ENCODE data around the gene SPIN3.
"Not testable (repeated sequence)": the region's sequence is repeated elsewhere in the genome, so short reads cannot be mapped to it uniquely, and the experiment has no call there.

Gene SPIN3

GRCh38 chrX:56963377-56963776 is 32.0 kb downstream of the SPIN3 start:
- Histone ChIP-seq H3K4me2 (ENCODE audit: low read depth, low read length, poor library complexity, severe bottlenecking) (no peak overlapping the region), H3K79me2 (ENCODE audit: insufficient read depth, low read length) (no peaks in the 10 kb centered on the region), H3F3A (ENCODE audit: insufficient read depth) (no peaks in the 10 kb centered on the region), H3K27ac (ENCODE audit: low read depth, low read length) (no peak overlapping the region), H2AFZ (ENCODE audit: low read depth, low read length, severe bottlenecking) (no peak overlapping the region), H3K9me3 (ENCODE audit: insufficient read depth, low read length) (no peaks in the 10 kb centered on the region), H3K9me2 (replicated peaks; ENCODE audit: insufficient read depth, low read length) (no peaks in the 10 kb centered on the region), H3K27me3 (ENCODE audit: low read length) (no peaks in the 10 kb centered on the region), H3K9ac (ENCODE audit: low read length) (no peak overlapping the region), H3K4me3 (ENCODE audit: insufficient read depth, low read length, poor library complexity, severe bottlenecking) (no peak overlapping the region), H4K20me1 (ENCODE audit: low read depth, low read length) (no peaks in the 10 kb centered on the region), H3K36me3 (ENCODE audit: low read length) (no peaks in the 10 kb centered on the region)
- TF ChIP-seq EZH2phosphoT487 (conservative IDR thresholded peaks at IDR 0.05; ENCODE audit: low read length) (no peak), CTCF (IDR thresholded peaks at IDR 0.05; ENCODE audit: insufficient read depth, low read length, poor library complexity, severe bottlenecking) (no peak)

- no peaks in the 10 kb centered on the region for H3K9me2 ChIP-seq (replicated peaks; ENCODE audit: insufficient read depth, low read length)
- H2AFZ ChIP-seq (ENCODE audit: low read depth, low read length, severe bottlenecking): no peak overlapping the region
- TF ChIP-seq EZH2phosphoT487 (conservative IDR thresholded peaks at IDR 0.05; ENCODE audit: low read length): no peak
- no peak overlapping the region for H3K4me3 ChIP-seq (ENCODE audit: insufficient read depth, low read length, poor library complexity, severe bottlenecking)
- no peaks in the 10 kb centered on the region for H3K9me3 ChIP-seq (ENCODE audit: insufficient read depth, low read length)
- no peak overlapping the region for H3K27ac ChIP-seq (ENCODE audit: low read depth, low read length)
- no peaks in the 10 kb centered on the region for H4K20me1 ChIP-seq (ENCODE audit: low read depth, low read length)
- no peak overlapping the region for H3K9ac ChIP-seq (ENCODE audit: low read length)
- H3K27me3 ChIP-seq (ENCODE audit: low read length): no peaks in the 10 kb centered on the region
- H3F3A ChIP-seq (ENCODE audit: insufficient read depth): no peaks in the 10 kb centered on the region
- H3K36me3 ChIP-seq (ENCODE audit: low read length): no peaks in the 10 kb centered on the region
- H3K4me2 ChIP-seq (ENCODE audit: low read depth, low read length, poor library complexity, severe bottlenecking): no peak overlapping the region
- no peaks in the 10 kb centered on the region for H3K79me2 ChIP-seq (ENCODE audit: insufficient read depth, low read length)
These were observed 47.6 kb downstream of the SPIN3 start for GRCh38 chrX:56947699-56948098.

- not testable (repeated sequence) for H3K9ac ChIP-seq (ENCODE audit: low read length); H3F3A ChIP-seq (ENCODE audit: insufficient read depth); H3K27me3 ChIP-seq (ENCODE audit: low read length); H2AFZ ChIP-seq (ENCODE audit: low read depth, low read length, severe bottlenecking); H4K20me1 ChIP-seq (ENCODE audit: low read depth, low read length); H3K27ac ChIP-seq (ENCODE audit: low read depth, low read length); H3K36me3 ChIP-seq (ENCODE audit: low read length); H3K4me3 ChIP-seq (ENCODE audit: insufficient read depth, low read length, poor library complexity, severe bottlenecking); H3K9me2 ChIP-seq (replicated peaks; ENCODE audit: insufficient read depth, low read length); H3K79me2 ChIP-seq (ENCODE audit: insufficient read depth, low read length); H3K9me3 ChIP-seq (ENCODE audit: insufficient read depth, low read length); H3K4me2 ChIP-seq (ENCODE audit: low read depth, low read length, poor library complexity, severe bottlenecking)
These were observed 49.1 kb downstream of the SPIN3 start for GRCh38 chrX:56946201-56946600.

- not testable (repeated sequence) for H3K27ac ChIP-seq (ENCODE audit: low read depth, low read length); H3K4me2 ChIP-seq (ENCODE audit: low read depth, low read length, poor library complexity, severe bottlenecking); H3K9me3 ChIP-seq (ENCODE audit: insufficient read depth, low read length); H3K79me2 ChIP-seq (ENCODE audit: insufficient read depth, low read length); H3K9me2 ChIP-seq (replicated peaks; ENCODE audit: insufficient read depth, low read length); H3K27me3 ChIP-seq (ENCODE audit: low read length); H3K9ac ChIP-seq (ENCODE audit: low read length); H3K4me3 ChIP-seq (ENCODE audit: insufficient read depth, low read length, poor library complexity, severe bottlenecking); H2AFZ ChIP-seq (ENCODE audit: low read depth, low read length, severe bottlenecking); H3K36me3 ChIP-seq (ENCODE audit: low read length); H4K20me1 ChIP-seq (ENCODE audit: low read depth, low read length); H3F3A ChIP-seq (ENCODE audit: insufficient read depth)
These were observed 50.1 kb downstream of the SPIN3 start for GRCh38 chrX:56945226-56945625.

GRCh38 chrX:56943264-56943663 is 52.1 kb downstream of the SPIN3 start:
- no peak overlapping the region for H3K4me3 ChIP-seq (ENCODE audit: insufficient read depth, low read length, poor library complexity, severe bottlenecking)
- H3K9me2 ChIP-seq (replicated peaks; ENCODE audit: insufficient read depth, low read length): no peaks in the 10 kb centered on the region
- no peak overlapping the region for H3K27ac ChIP-seq (ENCODE audit: low read depth, low read length)
- TF ChIP-seq EZH2phosphoT487 (conservative IDR thresholded peaks at IDR 0.05; ENCODE audit: low read length) (no peak), CTCF (IDR thresholded peaks at IDR 0.05; ENCODE audit: insufficient read depth, low read length, poor library complexity, severe bottlenecking) (no peak)
- H3K79me2 ChIP-seq (ENCODE audit: insufficient read depth, low read length): no peaks in the 10 kb centered on the region
- H4K20me1 ChIP-seq (ENCODE audit: low read depth, low read length): no peaks in the 10 kb centered on the region
- no peak overlapping the region for H2AFZ ChIP-seq (ENCODE audit: low read depth, low read length, severe bottlenecking)
- no peaks in the 10 kb centered on the region for H3F3A ChIP-seq (ENCODE audit: insufficient read depth)
- H3K4me2 ChIP-seq (ENCODE audit: low read depth, low read length, poor library complexity, severe bottlenecking): no peak overlapping the region
- H3K27me3 ChIP-seq (ENCODE audit: low read length): no peaks in the 10 kb centered on the region
- no peaks in the 10 kb centered on the region for H3K36me3 ChIP-seq (ENCODE audit: low read length)
- H3K9me3 ChIP-seq (ENCODE audit: insufficient read depth, low read length): no peaks in the 10 kb centered on the region
- no peak overlapping the region for H3K9ac ChIP-seq (ENCODE audit: low read length)

All from SU-DHL-6 (cell line).